Aorta (tissue), 5 donors: ENCODE data around the gene B4GALNT1. TPM values are rescaled to one million over a fixed set of nuclear protein-coding genes. Genes with fewer than 3 reads are reported as not detected.
"Not testable (repeated sequence)": the region's sequence is repeated elsewhere in the genome, so short reads cannot be mapped to it uniquely, and the experiment has no call there.

Experiments
- ATAC-seq: fragments of 200-7000 bp; cut with Tn5 transposase; one replicate; pipeline ENCODE4 v1.9.1; 2022; ENCODE audit warnings: moderate library complexity; ENCODE audit not compliant: low FRiP score
- DNase-seq, 2 donors: peaks; one replicate each; pipeline ENCODE4 v3.0.0-alpha.2; 2020
- H3K27ac ChIP-seq, 2 donors: one replicate each; pipeline ENCODE4 v1.5.1; 2013; ENCODE audit warnings: low read length in 2 of 2, mild to moderate bottlenecking in 2 of 2, moderate library complexity in 2 of 2, control low read depth in 1 of 2, inconsistent platforms in 1 of 2, low read depth in 1 of 2
- H3K27me3 ChIP-seq, 2 donors: one replicate each; pipeline ENCODE4 v1.6.1; 2013; ENCODE audit warnings: control low read depth in 1 of 2, low read length in 1 of 2, mild to moderate bottlenecking in 1 of 2, moderate library complexity in 1 of 2; ENCODE audit not compliant: insufficient read depth in 2 of 2, control insufficient read depth in 1 of 2
- H3K36me3 ChIP-seq, 2 donors: one replicate each; pipeline ENCODE4 v1.6.1; 2013; ENCODE audit warnings: control low read depth in 1 of 2, low read length in 1 of 2, mild to moderate bottlenecking in 1 of 2; ENCODE audit not compliant: insufficient read depth in 2 of 2, control insufficient read depth in 1 of 2
- H3K4me1 ChIP-seq, 2 donors: one replicate each; pipeline ENCODE4 v1.6.1; 2013; ENCODE audit warnings: low read length in 2 of 2, control low read depth in 1 of 2, mild to moderate bottlenecking in 1 of 2, moderate library complexity in 1 of 2; ENCODE audit not compliant: insufficient read depth in 2 of 2, control insufficient read depth in 1 of 2
- H3K4me3 ChIP-seq, 2 donors: one replicate each; pipeline ENCODE4 v1.5.1; 2013; ENCODE audit warnings: low read length in 2 of 2, control low read depth in 1 of 2, mild to moderate bottlenecking in 1 of 2
- H3K9me3 ChIP-seq: one replicate; pipeline ENCODE4 v1.6.1; 2013; ENCODE audit warnings: mild to moderate bottlenecking, low read length; ENCODE audit not compliant: control insufficient read depth
- WGBS, 2 donors: extraction: QIAGEN DNeasy Blood & Tissue Kit; methylation state at CpG; one replicate each; pipeline ENCODE4 v1.1.7; 2013; 5-methylcytosine and 5-hydroxymethylcytosine counted together
- intact Hi-C, 2 donors: fragments of 100-400 bp; cut with DNase I; formaldehyde crosslinking; loops; one replicate each; pipeline versions ENCODE4 v1.14.2 to v1.15.0; 2022
- polyA plus RNA-seq, 2 donors: library from polyadenylated mRNA; stranded (reverse); fragments of 200-250 nt; gene quantifications; one replicate each; pipeline ENCODE4 v1.2.3, GENCODE V29; 2013
- total RNA-seq, 2 donors: library from RNA; stranded (reverse); fragmentation: NEBNext Ultra II Directional; extraction: Animal tissue kit (Norgen Biotek cat#: 25700); gene quantifications; one replicate each; pipeline ENCODE4 v1.2.1, GENCODE V29; 2021
- donor health status: healthy with polysubstance abuse.
- donor health status: Bipolar disorder and iron deficiency.
- donor health status: DM: no; HTN: no; CAD: no.
- donor health status: DM: no; HTN: no; CAD: no.
- donor health status: DM: yes; HTN: yes; CAD: no.

The B4GALNT1 gene
- total and polyA plus RNA-seq, 4 donors = 1.0 to 6.5 (median 4.4) TPM

DNA sequence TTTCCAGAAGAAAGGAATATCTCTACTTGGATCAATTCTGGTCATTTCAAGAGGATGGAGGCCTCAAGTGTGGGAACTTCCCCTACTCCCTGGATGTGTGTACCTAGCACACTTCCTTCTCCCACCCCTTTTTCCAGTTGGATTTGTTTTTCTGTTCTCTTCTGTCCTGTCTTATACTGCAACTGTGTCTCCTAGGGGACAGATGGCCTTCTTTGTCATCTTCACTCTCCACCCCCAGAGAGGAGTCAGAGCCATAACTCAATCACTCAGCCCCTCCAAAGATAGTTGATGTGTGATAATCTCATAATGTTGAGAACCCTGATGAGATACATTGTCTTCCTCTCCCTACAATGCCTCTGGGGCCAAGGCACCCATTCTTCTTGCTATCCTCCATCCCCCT, 30.5 kb downstream of the B4GALNT1 start:
- Histone ChIP-seq H3K27me3 (no peaks in the 10 kb centered on the region), H3K27ac (peak overlapping the region in 1 of 2 donors; percentile 13), H3K9me3 (no peaks in the 10 kb centered on the region), H3K36me3 (peaks cover 4 to 7% of the 10 kb centered on the region in 2 donors), H3K4me3 (no peak overlapping the region), H3K4me1 (peaks cover 0 to 2% of the 10 kb centered on the region in 2 donors)
- ATAC-seq = no peak
- DNase-seq = no peak
- intact Hi-C loops = no loop called here

DNA sequence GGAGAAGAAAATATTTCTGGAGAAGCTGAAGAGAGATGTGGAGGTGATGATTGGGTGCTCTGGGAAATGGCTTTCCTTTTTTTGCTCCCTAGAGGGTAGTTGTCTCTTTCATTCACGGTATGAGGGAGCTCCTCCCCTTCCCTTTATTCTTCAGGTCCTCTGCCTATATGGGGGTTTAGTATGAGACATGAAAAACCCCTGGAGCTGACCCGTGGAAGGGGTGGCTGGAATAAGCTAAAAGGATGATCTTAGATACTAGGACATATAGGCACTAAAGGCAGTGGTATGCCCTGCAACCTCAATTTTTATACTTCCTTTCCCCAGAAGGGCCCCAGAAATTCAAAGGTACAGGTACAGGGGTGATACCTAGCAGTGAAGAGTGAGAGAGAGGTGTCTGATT, 32.6 kb downstream of the B4GALNT1 start:
- no peaks in the 10 kb centered on the region for H3K9me3 ChIP-seq
- H3K4me1 ChIP-seq = peaks cover 0 to 2% of the 10 kb centered on the region in 2 donors
- no peak overlapping the region for H3K27ac ChIP-seq
- peaks cover 4 to 7% of the 10 kb centered on the region in 2 donors for H3K36me3 ChIP-seq
- H3K4me3 ChIP-seq = no peak overlapping the region
- ATAC-seq (no peak), DNase-seq (no peak)
- WGBS, 2 donors = 46 to 82% methylated on average over 2 of the region's 2 CpGs
- no peaks in the 10 kb centered on the region for H3K27me3 ChIP-seq
- intact Hi-C loops = no loop called here

DNA sequence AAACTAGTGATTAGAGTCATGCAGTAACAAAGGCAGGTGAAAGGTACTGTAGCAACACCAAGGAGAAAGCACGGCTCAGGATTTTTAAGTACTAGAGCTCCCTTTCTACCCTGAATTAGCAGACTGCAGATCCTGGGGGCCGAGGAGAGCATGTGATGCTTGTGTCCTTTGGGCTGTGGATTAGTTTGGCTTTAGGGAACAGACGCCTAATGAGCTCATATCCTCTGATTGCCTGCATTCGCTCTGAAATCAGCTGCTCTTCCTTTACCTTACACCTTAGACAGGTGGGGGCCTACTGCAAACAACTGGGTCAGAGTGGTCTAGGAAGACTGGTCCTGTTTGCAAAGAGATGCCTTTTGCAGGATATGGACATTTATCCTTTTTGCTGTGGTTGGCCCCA, 39.8 kb downstream of the B4GALNT1 start:
- no peak overlapping the region for H3K4me3 ChIP-seq
- no peak for DNase-seq
- 73 to 82% methylated on average over 4 of the region's 4 CpGs for WGBS, 2 donors
- H3K9me3 ChIP-seq = no peaks in the 10 kb centered on the region
- H3K36me3 ChIP-seq = no peaks in the 10 kb centered on the region
- ATAC-seq = no peak
- intact Hi-C loops = no loop called here
- H3K4me1 ChIP-seq = no peaks in the 10 kb centered on the region
- no peaks in the 10 kb centered on the region for H3K27me3 ChIP-seq
- no peak overlapping the region for H3K27ac ChIP-seq

DNA sequence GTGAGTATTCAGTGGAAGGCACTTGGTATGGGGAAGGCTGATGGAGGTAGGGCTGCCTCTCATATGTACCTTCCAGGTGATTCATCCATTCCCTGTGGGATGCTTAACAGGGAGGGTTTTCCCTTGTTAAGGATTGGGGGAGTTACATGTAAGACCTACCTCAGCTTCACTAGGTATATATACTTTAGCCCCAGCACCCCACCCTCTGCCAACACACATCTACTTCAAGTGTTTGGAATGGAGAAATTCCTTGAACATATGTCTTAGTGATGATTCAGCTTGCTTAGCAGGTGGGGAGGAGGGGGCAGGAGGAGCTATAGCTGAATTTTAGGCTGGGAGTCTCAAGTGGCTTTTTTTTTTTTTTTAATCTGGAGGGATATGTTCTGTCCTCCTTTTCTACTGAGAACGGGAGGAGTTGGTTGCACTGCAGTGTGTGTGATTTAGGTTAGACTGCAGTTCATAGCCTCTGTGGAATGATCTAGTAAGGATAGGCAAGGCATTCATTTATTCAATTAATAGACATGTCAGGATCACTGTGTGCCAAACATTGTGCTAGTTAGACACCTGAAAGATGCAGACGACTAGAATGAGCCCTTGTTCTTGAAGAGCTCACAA, 40.3 kb downstream of the B4GALNT1 start:
- Histone ChIP-seq H3K27ac (no peak overlapping the region), H3K4me1 (no peaks in the 10 kb centered on the region), H3K36me3 (no peaks in the 10 kb centered on the region), H3K4me3 (no peak overlapping the region), H3K27me3 (no peaks in the 10 kb centered on the region), H3K9me3 (no peaks in the 10 kb centered on the region)
- 61 to 72% methylated on average over 2 of the region's 2 CpGs for WGBS, 2 donors
- ATAC-seq = no peak
- DNase-seq = no peak
- intact Hi-C loops = no loop called here

DNA sequence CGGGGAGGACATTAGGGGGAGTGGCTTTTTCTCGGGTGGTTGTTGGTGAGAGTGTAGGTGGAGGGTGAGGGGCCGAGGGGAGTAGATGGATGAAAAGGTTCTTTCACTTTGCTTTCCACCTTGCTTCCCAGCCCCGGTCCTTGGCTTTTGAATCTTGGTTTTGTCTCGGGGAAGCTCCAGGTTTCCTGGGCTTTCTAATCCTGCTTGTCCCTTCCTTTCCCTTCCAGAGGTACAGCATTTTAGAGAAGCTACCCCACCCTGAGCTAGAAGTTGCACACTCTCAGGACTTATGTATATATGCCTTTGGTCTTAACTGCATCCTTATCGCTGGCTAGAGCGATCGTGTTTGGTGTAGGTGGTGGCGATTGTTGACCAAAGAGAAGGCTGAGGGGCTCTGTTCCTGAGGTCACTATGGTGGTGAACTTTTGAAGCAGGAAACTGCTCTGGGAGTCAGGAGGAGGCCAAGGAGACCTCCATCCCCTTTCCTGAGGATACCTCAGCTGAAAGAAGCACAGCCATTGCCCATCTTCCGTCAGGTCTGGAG, 41.1 kb downstream of the B4GALNT1 start:
- 34 to 38% methylated on average over 10 of the region's 10 CpGs for WGBS, 2 donors
- Histone ChIP-seq H3K27ac (no peak overlapping the region), H3K27me3 (no peaks in the 10 kb centered on the region), H3K36me3 (no peaks in the 10 kb centered on the region), H3K4me1 (no peaks in the 10 kb centered on the region), H3K9me3 (no peaks in the 10 kb centered on the region), H3K4me3 (peak overlapping the region; percentile 67 to 81)
- DNase-seq = no peak
- intact Hi-C loops = no loop called here
- ATAC-seq = no peak

DNA sequence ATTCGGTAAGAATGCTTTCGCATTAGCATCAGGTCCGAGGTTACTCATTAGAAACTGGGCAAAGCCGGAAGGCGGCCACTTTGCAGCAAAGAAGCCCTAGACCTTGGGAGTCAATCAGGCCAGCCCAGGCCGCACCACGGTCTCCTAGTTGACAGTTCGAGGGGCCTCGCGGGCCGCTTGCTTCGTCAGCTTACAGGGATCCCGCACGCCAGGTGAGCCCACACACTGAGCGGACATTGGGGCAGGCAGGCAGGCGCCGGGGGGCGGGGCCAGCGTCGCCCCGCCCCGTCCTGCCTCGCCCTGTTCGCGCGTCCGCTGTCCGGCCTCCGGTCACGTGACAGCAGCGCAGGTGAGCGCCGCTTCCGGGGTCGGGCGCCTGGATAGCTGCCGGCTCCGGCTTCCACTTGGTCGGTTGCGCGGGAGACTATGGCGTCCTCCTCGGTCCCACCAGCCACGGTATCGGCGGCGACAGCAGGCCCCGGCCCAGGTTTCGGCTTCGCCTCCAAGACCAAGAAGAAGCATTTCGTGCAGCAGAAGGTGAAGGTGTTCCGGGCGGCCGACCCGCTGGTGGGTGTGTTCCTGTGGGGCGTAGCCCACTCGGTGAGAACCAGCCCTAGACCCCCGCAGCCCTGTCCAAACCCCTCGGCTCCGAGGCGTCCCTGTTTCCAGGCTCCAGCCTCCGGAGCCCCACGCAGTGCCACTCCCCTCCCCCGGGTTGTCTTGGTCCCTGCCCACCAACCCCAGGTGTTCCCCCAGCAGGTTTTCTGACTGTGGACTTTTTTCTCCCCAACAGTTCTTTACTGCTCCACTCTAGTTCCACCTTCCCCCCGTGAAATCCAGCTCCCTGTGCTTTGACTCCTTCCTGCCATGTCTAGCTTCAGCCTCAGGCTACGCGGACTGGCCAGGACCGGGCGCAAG, 41.9 kb downstream of the B4GALNT1 start, which contains the start of gene PIP4K2C:
Gene PIP4K2C, plus strand, starts transcription at position 329 of the 918 bp plus-strand sequence. Its CDS starts 98 bp downstream, at position 427.
- peak; percentile 95 for ATAC-seq
- intact Hi-C loops = no loop called here
- H3K27ac ChIP-seq = peak within 1 kb of the TSS in 1 of 2 donors; percentile 50

DNA sequence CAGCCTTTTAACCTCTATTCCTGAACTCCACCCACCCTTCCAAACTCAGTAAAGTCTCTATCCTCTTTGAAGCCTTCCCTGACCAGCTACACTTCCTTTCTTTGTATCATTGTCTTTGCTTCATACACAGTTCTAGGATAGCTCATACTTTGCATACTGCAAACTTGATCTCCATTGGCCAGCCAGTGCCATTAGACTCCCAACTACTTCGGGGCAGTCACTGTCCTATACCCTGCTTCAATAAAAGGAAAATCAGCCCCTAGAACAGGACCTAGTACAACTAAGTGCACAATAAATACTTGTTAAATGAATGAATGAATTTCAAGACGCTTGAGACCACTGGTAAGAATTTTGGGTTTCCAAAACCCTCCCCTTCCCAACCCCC, 42.5 kb downstream of the B4GALNT1 start:
- H3K4me1 ChIP-seq = no peaks in the 10 kb centered on the region
- H3K27ac ChIP-seq = no peak overlapping the region
- ATAC-seq (no peak), DNase-seq (no peak)
- H3K27me3 ChIP-seq = no peaks in the 10 kb centered on the region
- intact Hi-C loops = no loop called here
- 23% methylated on average over 2 of the region's 2 CpGs for WGBS, 2 donors
- H3K4me3 ChIP-seq = peak overlapping the region in 1 of 2 donors; percentile 81
- no peaks in the 10 kb centered on the region for H3K9me3 ChIP-seq
- H3K36me3 ChIP-seq = no peaks in the 10 kb centered on the region

More for the DNA sequence above, 41.9 kb downstream of the B4GALNT1 start, which contains the start of gene PIP4K2C:
- WGBS, 2 donors = 0 to 1% methylated on average over 64 to 69 of the region's 69 CpGs
- Histone ChIP-seq H3K36me3 (no peaks in the 10 kb centered on the region), H3K9me3 (no peaks in the 10 kb centered on the region), H3K27me3 (no peaks in the 10 kb centered on the region), H3K4me1 (no peaks in the 10 kb centered on the region), H3K4me3 (peak within 1 kb of the TSS; percentile 67 to 81)
- DNase-seq = peak; percentile 86 to 91

DNA sequence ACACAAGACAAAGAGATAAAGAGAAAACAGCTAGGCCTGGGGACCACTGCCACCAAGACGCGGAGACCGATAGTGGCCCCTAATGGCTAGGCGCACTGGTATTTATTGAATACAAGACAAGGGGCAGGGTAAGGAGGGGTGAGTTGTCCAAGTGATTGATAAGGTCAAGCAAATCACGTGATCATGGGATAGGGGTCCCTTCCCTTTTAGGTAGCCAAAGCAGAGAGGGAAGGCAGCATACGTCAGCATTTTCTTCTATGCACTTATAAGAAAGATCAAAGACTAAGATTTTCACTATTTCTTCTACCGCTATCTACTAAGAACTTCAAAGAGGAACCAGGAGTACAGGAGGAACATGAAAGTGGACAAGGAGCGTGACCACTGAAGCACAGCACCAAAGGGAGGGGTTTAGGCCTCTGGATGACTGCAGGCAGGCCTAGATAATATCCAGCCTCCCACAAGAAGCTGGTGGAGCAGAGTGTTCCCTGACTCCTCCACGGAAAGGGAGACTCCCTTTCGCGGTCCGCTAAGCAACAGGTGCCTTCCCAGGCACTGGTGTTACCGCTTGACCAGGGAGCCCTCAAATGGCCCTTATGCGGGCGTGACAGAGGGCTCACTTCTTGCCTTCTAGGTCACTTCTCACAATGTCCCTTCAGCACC, 43.9 kb downstream of the B4GALNT1 start:
- ATAC-seq, H3K4me3 ChIP-seq: not testable (repeated sequence)

More for the DNA sequence above, 43.9 kb downstream of the B4GALNT1 start:
- peak in 1 of 2 donors; percentile 38 for DNase-seq
- intact Hi-C loops, H3K4me1 ChIP-seq, H3K27me3 ChIP-seq, H3K27ac ChIP-seq, H3K36me3 ChIP-seq, H3K9me3 ChIP-seq: not testable (repeated sequence)
- WGBS, 2 donors = 90% methylated on average over 15 of the region's 15 CpGs
